GM12873 (cell line): ENCODE measurements around the gene ELMO1.

ENCODE experiments used
- CTCF ChIP-seq: IDR thresholded peaks from 2 replicates; pipeline ENCODE4 v1.5.1; 2012; ENCODE audit warnings: low read depth, mild to moderate bottlenecking, moderate library complexity, low read length, control low read depth; ENCODE audit not compliant: insufficient read depth; ENCODE audit errors: missing control alignments

Gene ELMO1

DNA sequence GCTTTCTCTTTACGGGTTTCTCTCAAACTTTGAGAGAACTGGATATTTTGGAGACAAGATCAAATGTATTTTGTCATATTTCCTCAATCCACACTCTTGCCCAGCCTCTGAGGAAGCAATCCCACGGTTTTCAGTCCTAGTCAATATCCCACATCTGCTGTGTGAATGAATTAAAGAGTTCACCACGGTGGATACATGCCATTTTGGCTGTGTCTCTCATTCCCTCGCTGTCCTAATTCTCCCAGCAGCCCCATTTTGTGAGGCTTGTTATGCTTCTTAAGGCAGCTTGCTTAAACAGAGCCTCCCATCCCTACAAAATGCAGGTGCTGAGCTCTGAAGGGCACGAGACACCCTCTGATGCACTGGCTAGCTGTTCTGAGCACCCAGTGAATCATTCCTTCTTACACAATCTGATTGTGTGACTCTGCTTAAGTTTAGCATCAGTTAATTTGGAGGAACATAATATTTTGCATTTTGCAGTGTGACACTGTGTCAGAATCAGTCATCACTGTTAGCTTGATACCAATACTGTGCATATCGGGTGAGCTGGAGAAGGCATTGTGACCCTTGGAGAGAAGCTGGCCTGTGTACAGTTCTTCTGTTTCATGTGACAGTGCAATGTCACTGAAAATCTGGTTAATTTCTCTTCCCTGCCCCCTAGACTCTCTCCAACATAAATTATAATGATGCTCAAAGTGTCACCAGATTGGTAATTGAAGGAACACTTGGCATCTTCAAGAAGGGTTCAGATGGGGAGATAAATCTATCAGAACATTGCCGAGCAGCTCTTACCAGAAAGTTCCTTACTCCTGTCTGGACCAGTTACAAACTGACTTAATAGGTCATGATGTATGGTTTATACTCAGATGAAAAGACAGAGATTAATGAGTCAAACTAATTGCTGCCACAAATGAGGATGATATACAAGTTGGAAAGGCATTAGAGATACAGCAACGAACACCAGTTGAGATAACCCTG lies 620.6 kb downstream of the ELMO1 start:
- TF ChIP-seq CTCF: no peak

- TF ChIP-seq CTCF: no peak
These were observed 623.2 kb downstream of the ELMO1 start for GRCh38 chr7:36825501-36825900.

- TF ChIP-seq CTCF: no peak
These were observed 625.3 kb downstream of the ELMO1 start for GRCh38 chr7:36823353-36823752.

GRCh38 chr7:36821617-36822016 lies 627.0 kb downstream of the ELMO1 start:
- TF ChIP-seq CTCF: no peak

- no peak for TF ChIP-seq CTCF
These were observed 628.0 kb downstream of the ELMO1 start for GRCh38 chr7:36820527-36821170.

- no peak for TF ChIP-seq CTCF
These were observed 629.0 kb downstream of the ELMO1 start for GRCh38 chr7:36819639-36820038.

DNA sequence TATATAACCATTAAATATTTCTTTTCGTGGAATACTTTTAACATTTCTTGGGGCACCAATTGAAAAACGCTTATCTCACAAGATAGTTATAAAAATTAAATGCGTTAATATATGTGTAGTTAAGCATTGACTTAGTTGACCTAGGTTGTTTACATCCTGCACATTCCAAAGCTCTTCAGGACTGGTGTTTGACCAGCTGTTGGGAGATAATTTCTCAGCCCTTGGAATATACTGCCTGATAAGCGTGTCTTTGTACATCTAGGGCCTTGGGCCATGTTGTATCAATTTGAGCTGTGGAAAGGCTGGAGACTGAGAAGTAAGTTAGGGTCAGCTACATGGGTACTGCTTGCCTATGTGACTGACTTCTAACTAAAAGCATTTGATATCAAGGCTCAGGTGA lies 634.4 kb downstream of the ELMO1 start:
- TF ChIP-seq CTCF: no peak
